Hindlimb muscle (tissue), 1 donor: ENCODE data around the gene GH2. TPM values are rescaled to one million over a fixed set of nuclear protein-coding genes. Genes with fewer than 3 reads are reported as not detected.
"Not testable (repeated sequence)": the region's sequence is repeated elsewhere in the genome, so short reads cannot be mapped to it uniquely, and the experiment has no call there.

Experiments used
- DNase-seq: peaks from one replicate; pipeline ENCODE4 v3.0.0-alpha.2; 2013
- polyA plus RNA-seq: library from polyadenylated mRNA; unstranded; fragments of 120-200 nt; gene quantifications from one replicate; pipeline ENCODE4 v1.2.1, GENCODE V29; 2013; ENCODE audit not compliant: insufficient read length

The GH2 gene
- polyA plus RNA-seq, 1 donor = not detected

GRCh38 chr17:63911041-63911635 is 29.4 kb upstream of the GH2 start, which contains the start of gene CSHL1:
CSHL1 (minus strand) TSS chr17:63911258; CDS start chr17:63911196, 62 bp downstream.
- no peak for DNase-seq

DNA sequence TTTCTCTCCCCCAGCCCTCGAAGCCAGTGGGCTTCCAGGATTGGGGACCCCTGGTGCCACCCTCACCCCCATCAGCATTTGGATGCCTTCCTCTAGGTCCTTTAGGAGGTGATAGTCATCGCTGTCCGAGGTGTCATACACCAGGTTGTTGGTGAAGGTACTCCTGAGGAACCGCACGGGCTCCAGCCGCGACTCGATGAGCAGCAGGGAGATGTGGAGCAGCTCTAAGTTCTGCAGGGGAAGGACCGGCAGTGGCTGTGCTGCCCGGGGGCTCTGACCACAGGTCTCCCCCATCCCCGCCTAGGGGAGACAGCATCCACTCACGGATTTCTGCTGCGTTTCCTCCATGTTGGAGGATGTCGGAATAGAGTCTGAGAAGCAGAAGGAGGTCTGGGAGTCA is 28.4 kb upstream of the GH2 start:
- DNase-seq = no peak

DNA sequence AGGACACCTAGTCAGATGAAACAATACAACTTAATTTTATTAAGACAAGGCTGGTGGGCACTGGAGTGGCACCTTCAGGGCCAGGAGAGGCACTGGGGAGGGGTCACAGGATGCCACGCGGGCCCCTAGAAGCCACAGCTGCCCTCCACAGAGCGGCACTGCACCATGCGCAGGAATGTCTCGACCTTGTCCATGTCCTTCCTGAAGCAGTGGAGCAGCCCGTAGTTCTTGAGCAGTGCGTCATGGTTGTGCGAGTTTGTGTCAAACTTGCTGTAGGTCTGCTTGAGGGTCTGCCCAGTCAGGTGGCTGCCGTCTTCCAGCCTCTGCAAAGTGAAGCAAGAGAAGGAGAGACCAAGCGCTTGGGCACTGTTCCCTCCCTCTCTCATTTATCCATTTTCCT is 27.8 kb upstream of the GH2 start:
- DNase-seq = not testable (repeated sequence)

GRCh38 chr17:63907161-63907778 is 25.5 kb upstream of the GH2 start:
- DNase-seq = not testable (repeated sequence)

DNA sequence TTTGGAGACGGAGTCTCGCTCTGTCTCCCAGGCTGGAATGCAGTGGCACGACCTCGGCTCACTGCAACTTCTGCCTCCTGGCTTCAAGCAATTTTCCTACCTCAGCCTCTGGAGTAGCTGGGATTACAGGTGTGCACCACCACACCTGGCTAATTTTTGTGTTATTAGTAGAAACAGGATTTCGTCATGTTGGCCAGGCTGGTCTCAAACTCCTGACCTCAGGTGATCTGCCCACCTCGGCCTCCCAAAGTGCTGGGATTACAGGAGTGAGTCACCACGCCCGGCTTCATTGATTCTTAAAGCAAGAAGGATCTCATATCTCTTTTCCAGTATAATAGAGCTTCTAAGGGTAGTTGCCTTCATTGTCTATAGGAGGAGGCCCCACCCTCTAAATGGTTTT is 23.1 kb upstream of the GH2 start:
- DNase-seq = not testable (repeated sequence)

DNA sequence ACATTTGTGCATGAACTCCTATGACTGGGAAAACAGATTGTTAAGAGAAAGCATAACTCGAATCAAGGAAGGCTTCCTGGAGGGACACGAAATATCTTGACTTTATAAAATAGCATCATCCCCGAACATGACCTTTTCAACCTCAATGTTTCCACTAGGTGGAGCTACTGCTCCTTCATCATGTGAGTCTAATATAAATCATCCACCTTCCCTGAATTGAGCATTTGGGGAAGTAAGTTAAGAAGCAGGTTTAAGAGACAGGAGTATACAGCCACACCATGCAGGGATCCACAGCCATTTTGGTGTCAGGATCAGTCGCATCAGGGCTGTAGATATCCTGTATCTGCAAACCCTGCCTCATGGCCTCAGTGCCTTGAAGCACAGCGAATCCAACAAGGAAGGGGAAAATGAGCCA is 22.1 kb upstream of the GH2 start:
- not testable (repeated sequence) for DNase-seq

GRCh38 chr17:63901971-63902370 is 20.2 kb upstream of the GH2 start:
- DNase-seq = not testable (repeated sequence)

DNA sequence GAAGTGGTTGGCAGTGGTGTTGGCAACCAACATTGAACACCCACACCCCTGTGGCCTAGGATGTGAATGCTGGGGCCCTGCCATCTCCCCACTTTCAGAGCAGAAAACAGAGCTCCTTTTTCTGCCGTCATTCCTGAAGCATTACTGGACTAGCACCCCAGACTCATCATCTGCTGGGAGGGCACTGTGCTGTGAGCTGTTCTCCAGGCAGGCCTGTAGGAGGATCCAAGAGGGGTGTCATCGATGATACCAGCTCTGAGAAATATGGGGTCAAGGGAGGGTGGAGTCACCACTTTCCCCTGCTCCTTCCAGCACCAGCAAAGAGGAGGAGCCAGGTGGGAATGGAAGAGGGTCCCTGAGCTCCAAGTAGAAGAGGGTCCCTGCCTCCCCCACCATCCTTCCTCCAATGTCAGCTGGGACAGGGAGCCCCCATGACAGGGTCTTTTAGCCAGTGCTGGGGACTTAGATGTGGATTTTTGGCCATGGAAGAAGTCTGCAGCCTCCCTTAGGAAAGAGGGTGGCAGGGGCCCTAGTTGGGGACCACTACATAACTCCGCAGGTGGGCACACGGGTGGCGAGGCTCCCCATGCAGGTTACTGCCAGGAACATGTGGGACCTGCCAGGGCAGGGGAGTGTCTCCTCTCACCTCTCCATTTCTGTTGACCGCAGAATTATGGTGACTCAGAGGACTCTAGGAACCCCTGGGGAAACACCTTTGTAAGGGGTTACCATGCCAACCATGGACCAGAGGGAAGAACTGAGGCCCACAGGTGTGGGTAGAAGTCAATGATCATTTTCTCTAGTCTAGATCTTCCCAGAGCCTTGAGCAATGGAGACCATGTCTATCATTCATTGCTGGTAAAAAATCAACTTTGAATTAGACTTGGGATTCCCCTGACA is 17.4 kb upstream of the GH2 start:
- DNase-seq = not testable (repeated sequence)

GRCh38 chr17:63896524-63897354 is 15.0 kb upstream of the GH2 start, which contains the start of gene CSH1:
CSH1 (minus strand) TSS chr17:63896574; CDS start chr17:63896511, 63 bp downstream.
- DNase-seq = not testable (repeated sequence)

DNA sequence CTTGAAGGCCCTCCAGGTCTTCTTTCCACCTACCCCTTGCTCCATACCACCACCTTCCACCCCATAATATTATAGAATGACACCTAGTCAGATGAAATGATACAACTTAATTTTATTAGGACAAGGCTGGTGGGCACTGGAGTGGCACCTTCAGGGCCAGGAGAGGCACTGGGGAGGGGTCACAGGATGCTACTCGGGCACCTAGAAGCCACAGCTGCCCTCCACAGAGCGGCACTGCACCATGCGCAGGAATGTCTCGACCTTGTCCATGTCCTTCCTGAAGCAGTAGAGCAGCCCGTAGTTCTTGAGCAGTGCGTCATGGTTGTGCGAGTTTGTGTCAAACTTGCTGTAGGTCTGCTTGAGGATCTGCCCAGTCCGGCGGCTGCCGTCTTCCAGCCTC is 13.1 kb upstream of the GH2 start:
- not testable (repeated sequence) for DNase-seq

GRCh38 chr17:63894021-63894420 is 12.3 kb upstream of the GH2 start:
- not testable (repeated sequence) for DNase-seq

DNA sequence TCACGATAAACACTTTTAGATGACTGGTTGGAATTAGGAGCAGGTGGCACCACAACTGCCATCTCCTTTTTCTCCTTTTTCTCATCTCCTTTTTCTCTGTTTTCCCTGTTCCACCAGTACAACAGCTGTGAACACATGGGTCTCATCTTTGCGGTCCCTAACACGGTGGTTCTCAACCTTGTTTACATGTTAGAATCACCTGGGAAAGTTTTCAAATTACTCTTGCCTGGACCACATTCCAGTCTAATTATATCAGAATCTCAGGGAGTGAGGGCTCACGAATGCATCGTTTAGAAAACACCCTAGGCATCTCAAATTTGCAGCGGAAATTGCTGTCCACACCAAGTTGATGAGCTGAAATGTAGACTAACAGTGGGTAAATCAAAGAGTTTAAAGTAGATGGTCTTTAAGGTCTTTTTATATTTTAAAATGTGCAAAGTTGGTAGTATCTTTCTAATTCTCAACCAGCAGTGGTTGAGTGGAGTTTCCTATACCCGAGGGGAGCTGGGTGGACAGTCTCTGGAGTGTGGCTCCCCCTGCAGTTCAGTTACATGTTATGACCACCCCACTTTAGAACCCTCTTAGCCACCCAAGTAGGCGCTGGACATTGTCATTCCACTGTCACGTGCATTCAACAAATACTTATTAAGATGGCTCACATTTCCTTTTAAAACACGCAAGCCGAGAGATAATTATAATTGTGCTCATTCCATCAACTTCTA is 10.7 kb upstream of the GH2 start:
- not testable (repeated sequence) for DNase-seq

DNA sequence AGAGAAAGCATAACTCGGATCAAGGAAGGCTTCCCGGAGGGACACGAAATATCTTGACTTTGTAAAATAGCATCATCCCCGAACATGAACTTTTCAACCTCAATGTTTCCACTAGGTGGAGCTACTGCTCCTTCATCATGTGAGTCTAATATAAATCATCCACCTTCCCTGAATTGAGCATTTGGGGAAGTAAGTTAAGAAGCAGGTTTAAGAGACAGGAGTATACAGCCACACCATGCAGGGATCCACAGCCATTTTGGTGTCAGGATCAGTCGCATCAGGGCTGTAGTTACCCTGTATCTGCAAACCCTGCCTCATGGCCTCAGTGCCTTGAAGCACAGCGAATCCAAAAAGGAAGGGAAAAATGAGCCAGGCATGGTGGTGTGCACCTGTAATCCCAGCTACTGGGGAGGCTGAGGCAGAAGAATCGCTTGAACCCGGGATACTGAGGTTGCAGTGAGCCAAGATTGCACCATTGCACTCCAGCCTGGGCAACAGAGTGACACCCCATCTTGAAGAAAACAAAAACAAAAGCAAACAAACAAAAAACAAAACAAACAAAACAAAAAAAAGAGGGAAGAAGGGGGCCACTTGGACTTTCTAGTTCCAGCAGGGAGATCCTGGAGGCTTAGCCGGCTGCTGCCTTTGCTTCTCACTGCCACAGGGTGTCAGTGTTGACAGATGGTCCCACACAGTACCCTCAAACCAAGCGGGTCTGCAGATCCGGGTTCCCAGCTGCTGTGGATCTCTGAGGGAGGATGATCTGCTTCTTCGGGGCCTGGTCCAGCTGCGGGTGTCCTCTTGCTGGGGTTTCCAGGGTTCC is 7.5 kb upstream of the GH2 start:
- DNase-seq = not testable (repeated sequence)

DNA sequence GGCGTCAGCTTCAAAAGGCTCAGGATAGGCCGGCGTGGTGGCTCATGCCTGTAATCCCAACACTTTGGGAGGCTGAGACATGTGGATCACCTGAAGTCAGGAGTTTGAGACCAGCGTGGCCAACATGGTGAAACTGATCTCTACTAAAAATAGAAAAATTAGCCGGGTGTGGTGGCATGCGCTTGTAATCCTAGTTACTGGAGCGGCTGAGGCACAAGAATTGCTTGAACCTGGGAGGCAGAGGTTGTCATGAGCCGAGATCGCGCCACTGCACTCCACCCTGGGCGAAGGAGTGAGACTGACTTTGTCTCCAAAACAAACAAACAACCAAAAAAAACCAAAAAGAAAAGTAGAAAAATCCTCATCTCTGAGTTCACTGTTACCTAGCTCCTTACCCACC is 3.4 kb upstream of the GH2 start:
- not testable (repeated sequence) for DNase-seq

- DNase-seq = not testable (repeated sequence)
Measured at GRCh38 chr17:63882626-63883126, 932 bp upstream of the GH2 start.

- not testable (repeated sequence) for DNase-seq
Measured at GRCh38 chr17:63881337-63881736, 407 bp downstream of the GH2 start.

DNA sequence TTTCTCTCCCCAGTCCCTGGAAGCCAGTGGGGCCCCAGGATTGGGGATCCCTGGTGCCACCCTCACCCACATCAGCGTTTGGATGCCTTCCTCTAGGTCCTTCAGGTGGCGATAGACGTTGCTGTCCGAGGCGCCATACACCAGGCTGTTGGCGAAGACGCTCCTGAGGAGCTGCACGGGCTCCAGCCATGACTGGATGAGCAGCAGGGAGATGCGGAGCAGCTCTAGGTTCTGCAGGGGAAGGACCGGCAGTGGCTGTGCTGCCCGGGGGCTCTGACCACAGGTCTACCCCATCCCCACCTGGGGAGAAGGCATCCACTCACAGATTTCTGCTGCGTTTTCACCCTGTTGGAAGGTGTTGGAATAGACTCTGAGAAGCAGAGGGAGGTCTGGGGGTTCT is 1.0 kb downstream of the GH2 start:
- no peak for DNase-seq

GRCh38 chr17:63878413-63878812 is 3.3 kb downstream of the GH2 start:
- DNase-seq = not testable (repeated sequence)

- not testable (repeated sequence) for DNase-seq
Measured at GRCh38 chr17:63874693-63875092, 7.1 kb downstream of the GH2 start.

GRCh38 chr17:63874061-63874626 is 7.6 kb downstream of the GH2 start:
- DNase-seq = not testable (repeated sequence)
